ENCODE measurements around the gene CEBPB.

CEBPB gene

DNA sequence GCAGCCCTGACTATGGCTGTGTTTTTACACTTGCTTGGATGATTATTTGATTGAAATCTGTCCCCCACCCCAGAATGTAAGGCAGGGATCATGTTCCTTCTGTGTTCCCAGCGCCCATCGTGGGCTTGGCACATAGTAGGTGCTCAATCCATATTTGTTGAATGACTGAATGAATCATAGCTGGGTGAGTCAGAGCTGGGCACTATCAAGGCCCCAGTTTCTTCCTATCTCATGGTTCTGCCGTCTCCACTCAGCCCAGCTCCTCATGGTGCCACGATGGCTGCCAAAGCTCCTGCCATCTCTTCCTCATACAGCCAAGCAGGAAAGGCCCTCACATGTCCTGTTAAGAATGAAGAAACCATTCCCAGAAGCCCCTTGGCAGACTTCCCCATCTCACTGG is 29.0 kb downstream of the CEBPB start:
- H3K4me3 ChIP-seq (ENCODE audit: low read length): no peak overlapping the region
- no peaks in the 10 kb centered on the region for H4K20me1 ChIP-seq (ENCODE audit: insufficient read depth, low read length)
- no peaks in the 10 kb centered on the region for H3K36me3 ChIP-seq (replicated peaks; ENCODE audit: insufficient read depth, low read length)
- no peak for DNase-seq
- TF ChIP-seq EZH2phosphoT487 (IDR thresholded peaks at IDR 0.05; ENCODE audit: low read length) (no peak), EZH2 (optimal IDR thresholded peaks at IDR 0.05; ENCODE audit: low read depth, low read length) (no peak), CTCF (IDR thresholded peaks at IDR 0.05; ENCODE audit: low read length) (no peak)
- no peak overlapping the region for H2AFZ ChIP-seq (ENCODE audit: low read length)
- peaks cover 10% of the 10 kb centered on the region; the same call in 1 of the 2 replicates for H3K27me3 ChIP-seq (replicated peaks; ENCODE audit: insufficient read depth, low read length)
- H3K79me2 ChIP-seq (ENCODE audit: low read length): no peaks in the 10 kb centered on the region
- no peaks in the 10 kb centered on the region for H3F3A ChIP-seq (ENCODE audit: insufficient read depth, low read length)
- no peaks in the 10 kb centered on the region for H3K4me1 ChIP-seq (ENCODE audit: low read length)
- H3K4me2 ChIP-seq (ENCODE audit: low read depth, low read length): no peak overlapping the region
- no peaks in the 10 kb centered on the region for H3K9me3 ChIP-seq (replicated peaks; ENCODE audit: insufficient read depth, low read length)
- no peak overlapping the region for H3K27ac ChIP-seq (ENCODE audit: low read length)
- H3K9me2 ChIP-seq (replicated peaks; ENCODE audit: insufficient read depth, low read length): no peaks in the 10 kb centered on the region
- no peak overlapping the region for H3K9ac ChIP-seq (ENCODE audit: low read length)

GRCh38 chr20:50220093-50220893 is 29.7 kb downstream of the CEBPB start:
- H4K20me1 ChIP-seq (ENCODE audit: insufficient read depth, low read length): no peaks in the 10 kb centered on the region
- H3K27ac ChIP-seq (ENCODE audit: low read length): no peak overlapping the region
- no peak for TF ChIP-seq EZH2phosphoT487 (IDR thresholded peaks at IDR 0.05; ENCODE audit: low read length)
- no peak for TF ChIP-seq EZH2 (optimal IDR thresholded peaks at IDR 0.05; ENCODE audit: low read depth, low read length)
- no peak for TF ChIP-seq CTCF (IDR thresholded peaks at IDR 0.05; ENCODE audit: low read length)
- H3K9ac ChIP-seq (ENCODE audit: low read length): no peak overlapping the region
- no peaks in the 10 kb centered on the region for H3K9me3 ChIP-seq (replicated peaks; ENCODE audit: insufficient read depth, low read length)
- H3F3A ChIP-seq (ENCODE audit: insufficient read depth, low read length): no peaks in the 10 kb centered on the region
- H3K9me2 ChIP-seq (replicated peaks; ENCODE audit: insufficient read depth, low read length): no peaks in the 10 kb centered on the region
- no peaks in the 10 kb centered on the region for H3K79me2 ChIP-seq (ENCODE audit: low read length)
- H3K27me3 ChIP-seq (replicated peaks; ENCODE audit: insufficient read depth, low read length): peaks cover 14% of the 10 kb centered on the region; the same call in 1 of the 2 replicates
- no peaks in the 10 kb centered on the region for H3K4me1 ChIP-seq (ENCODE audit: low read length)
- H2AFZ ChIP-seq (ENCODE audit: low read length): no peak overlapping the region
- H3K36me3 ChIP-seq (replicated peaks; ENCODE audit: insufficient read depth, low read length): no peaks in the 10 kb centered on the region
- no peak overlapping the region for H3K4me2 ChIP-seq (ENCODE audit: low read depth, low read length)
- no peak for DNase-seq
- H3K4me3 ChIP-seq (ENCODE audit: low read length): no peak overlapping the region

DNA sequence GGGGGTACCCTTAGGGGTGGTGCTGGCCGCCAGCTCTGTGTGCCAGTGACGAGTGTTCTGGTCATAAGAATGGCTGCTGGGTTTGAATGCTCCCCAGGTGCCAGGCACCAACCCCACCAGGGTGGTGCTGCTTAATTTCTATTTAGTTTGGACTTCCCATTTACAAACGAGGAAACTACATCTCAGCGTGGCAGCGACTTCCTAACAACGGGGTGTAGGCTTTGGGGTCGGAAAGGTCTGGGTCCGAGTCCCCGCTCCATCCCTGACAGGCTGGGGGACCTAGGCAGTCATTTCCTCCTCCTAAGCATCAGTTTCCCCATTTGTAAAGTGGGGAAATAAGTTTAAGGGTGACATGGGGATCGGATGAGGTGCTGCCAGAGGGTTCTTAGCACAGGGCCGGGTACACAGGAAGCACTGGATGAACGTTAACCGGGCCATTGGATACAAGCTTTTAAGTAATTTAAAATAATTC is 30.3 kb downstream of the CEBPB start:
- no peak overlapping the region for H3K27ac ChIP-seq (ENCODE audit: low read length)
- no peak overlapping the region for H3K4me3 ChIP-seq (ENCODE audit: low read length)
- no peak overlapping the region for H3K4me2 ChIP-seq (ENCODE audit: low read depth, low read length)
- no peak overlapping the region for H3K9ac ChIP-seq (ENCODE audit: low read length)
- H3K36me3 ChIP-seq (replicated peaks; ENCODE audit: insufficient read depth, low read length): no peaks in the 10 kb centered on the region
- H3K9me2 ChIP-seq (replicated peaks; ENCODE audit: insufficient read depth, low read length): no peaks in the 10 kb centered on the region
- H3F3A ChIP-seq (ENCODE audit: insufficient read depth, low read length): no peaks in the 10 kb centered on the region
- peaks cover 12% of the 10 kb centered on the region; the same call in 1 of the 2 replicates for H3K27me3 ChIP-seq (replicated peaks; ENCODE audit: insufficient read depth, low read length)
- TF ChIP-seq EZH2 (optimal IDR thresholded peaks at IDR 0.05; ENCODE audit: low read depth, low read length) (no peak), EZH2phosphoT487 (IDR thresholded peaks at IDR 0.05; ENCODE audit: low read length) (no peak), CTCF (IDR thresholded peaks at IDR 0.05; ENCODE audit: low read length) (no peak)
- H3K9me3 ChIP-seq (replicated peaks; ENCODE audit: insufficient read depth, low read length): no peaks in the 10 kb centered on the region
- no peak for DNase-seq
- H3K4me1 ChIP-seq (ENCODE audit: low read length): no peaks in the 10 kb centered on the region
- H2AFZ ChIP-seq (ENCODE audit: low read length): no peak overlapping the region
- no peaks in the 10 kb centered on the region for H3K79me2 ChIP-seq (ENCODE audit: low read length)
- no peaks in the 10 kb centered on the region for H4K20me1 ChIP-seq (ENCODE audit: insufficient read depth, low read length)
